CD14-positive monocyte (primary cell): ENCODE data around the gene RABL6. TPM values are rescaled to one million over a fixed set of nuclear protein-coding genes. Genes with fewer than 3 reads are reported as not detected.
A peak's percentile ranks its signal among the peaks of the same experiment; 100 is the strongest.

Source experiments
- DNase-seq, 3 donors: peaks; one replicate each; pipeline ENCODE4 v3.0.0-alpha.2; 2011 to 2022
- H2AFZ ChIP-seq: 2 replicates; pipeline ENCODE4 v1.6.0; 2012; ENCODE audit warnings: mild to moderate bottlenecking, low read depth, low read length, inconsistent platforms; ENCODE audit not compliant: insufficient read depth, poor library complexity, severe bottlenecking
- H3K27ac ChIP-seq, 2 donors: 1 replicate in 1 of 2; 2 replicates in 1 of 2; pipeline ENCODE4 v1.5.1; 2012 to 2013; ENCODE audit warnings: low read length in 2 of 2, control low read depth in 1 of 2, inconsistent platforms in 1 of 2, low read depth in 1 of 2, mild to moderate bottlenecking in 1 of 2
- H3K27me3 ChIP-seq, 2 donors: one replicate each; pipeline versions ENCODE4 v1.6.0 to v1.6.1; 2011 to 2013; ENCODE audit warnings: low read length in 2 of 2; ENCODE audit not compliant: control insufficient read depth in 2 of 2, insufficient read depth in 2 of 2
- H3K36me3 ChIP-seq, 2 donors: replicated peaks in 1 of 2; 1 replicate in 1 of 2; 2 replicates in 1 of 2; pipeline versions ENCODE4 v1.5.1 to v1.6.1; 2012 to 2013; ENCODE audit warnings: low read length in 2 of 2, control low read depth in 1 of 2, inconsistent platforms in 1 of 2, mild to moderate bottlenecking in 1 of 2; ENCODE audit not compliant: insufficient read depth in 2 of 2, control insufficient read depth in 1 of 2
- H3K4me1 ChIP-seq, 2 donors: 1 replicate in 1 of 2; 2 replicates in 1 of 2; pipeline versions ENCODE4 v1.5.1 to v1.6.1; 2012 to 2013; ENCODE audit warnings: low read length in 2 of 2, control low read depth in 1 of 2, inconsistent platforms in 1 of 2, mild to moderate bottlenecking in 1 of 2, moderate library complexity in 1 of 2; ENCODE audit not compliant: insufficient read depth in 2 of 2, control insufficient read depth in 1 of 2
- H3K4me2 ChIP-seq: replicated peaks from 2 replicates; pipeline ENCODE3; 2012; ENCODE audit warnings: low read length, moderate library complexity, mild to moderate bottlenecking; ENCODE audit not compliant: poor library complexity, severe bottlenecking; ENCODE audit errors: extremely low read depth
- H3K4me3 ChIP-seq, 3 experiments: fragments of 200-600 bp in 1 of 3; sonication (generic) in 1 of 3; replicated peaks in 1 of 3; 1 replicate in 2 of 3; 2 replicates in 1 of 3; pipeline ENCODE4 v1.5.1; 2011 to 2013; ENCODE audit warnings: low read length in 3 of 3, mild to moderate bottlenecking in 3 of 3, control low read depth in 2 of 3, low read depth in 2 of 3, inconsistent platforms in 1 of 3, moderate library complexity in 1 of 3
- H3K79me2 ChIP-seq: 2 replicates; pipeline ENCODE4 v1.6.0; 2012; ENCODE audit warnings: mild to moderate bottlenecking, control low read depth, inconsistent platforms, low read length, moderate library complexity; ENCODE audit not compliant: insufficient read depth
- H3K9ac ChIP-seq: 2 replicates; pipeline ENCODE4 v1.6.0; 2017; ENCODE audit warnings: low read length, mild to moderate bottlenecking; ENCODE audit not compliant: insufficient read depth, poor library complexity, severe bottlenecking
- H3K9me3 ChIP-seq, 2 donors: replicated peaks in 1 of 2; 1 replicate in 1 of 2; 2 replicates in 1 of 2; pipeline versions ENCODE4 v1.5.1 to v1.6.1; 2012 to 2013; ENCODE audit warnings: low read length in 2 of 2, control low read depth in 1 of 2; ENCODE audit not compliant: control insufficient read depth in 1 of 2, insufficient read depth in 1 of 2
- H4K20me1 ChIP-seq: 2 replicates; pipeline ENCODE4 v1.6.0; 2012; ENCODE audit warnings: mild to moderate bottlenecking, low read length, control low read depth, moderate library complexity; ENCODE audit not compliant: insufficient read depth
- H3K27ac Mint-ChIP-seq, 7 donors: one replicate each; pipeline ENCODE4 v1.8.0; 2020; ENCODE audit warnings: mild to moderate bottlenecking in 7 of 7, mixed read lengths in 7 of 7, moderate library complexity in 6 of 7, inconsistent platforms in 2 of 7
- H3K27me3 Mint-ChIP-seq, 3 donors: one replicate each; pipeline ENCODE4 v1.8.0; 2021 to 2022; ENCODE audit warnings: low read depth in 3 of 3, mild to moderate bottlenecking in 3 of 3, mixed read lengths in 3 of 3, moderate library complexity in 3 of 3, inconsistent platforms in 1 of 3
- H3K36me3 Mint-ChIP-seq, 2 donors: one replicate each; pipeline ENCODE4 v1.8.0; 2020; ENCODE audit warnings: mixed read lengths in 2 of 2, inconsistent platforms in 1 of 2, mild to moderate bottlenecking in 1 of 2
- H3K4me1 Mint-ChIP-seq: one replicate; pipeline ENCODE4 v1.8.0; 2020; ENCODE audit warnings: mild to moderate bottlenecking, mixed read lengths
- H3K4me3 Mint-ChIP-seq, 2 donors: one replicate each; pipeline ENCODE4 v1.8.0; 2020; ENCODE audit warnings: mild to moderate bottlenecking in 2 of 2, mixed read lengths in 2 of 2, moderate library complexity in 1 of 2
- H3K9me3 Mint-ChIP-seq, 7 donors: one replicate each; pipeline ENCODE4 v1.8.0; 2020 to 2022; ENCODE audit warnings: mixed read lengths in 7 of 7, mild to moderate bottlenecking in 6 of 7, moderate library complexity in 6 of 7, inconsistent platforms in 2 of 7
- WGBS: methylation state at CpG from one replicate; pipeline ENCODE4 v1.1.5; 2013; ENCODE audit warnings: missing lambda C conversion rate; ENCODE audit not compliant: insufficient coverage; 5-methylcytosine and 5-hydroxymethylcytosine counted together
- intact Hi-C, 2 donors: fragments of 100-400 bp; cut with micrococcal nuclease; formaldehyde crosslinking; loops; one replicate each; pipeline versions ENCODE4 v1.15.0 to v1.15.1; 2023
- polyA plus RNA-seq, 3 donors: library from polyadenylated mRNA; depleted of rRNA in 1 of 3; unstranded in 2 of 3; stranded (reverse) in 1 of 3; fragments of 300-500 nt in 2 of 3; fragments of >200 nt in 1 of 3; fragmentation: Illumina TruSeq in 2 of 3; gene quantifications; 1 replicate in 2 of 3; 2 replicates in 1 of 3; pipeline ENCODE4 v1.2.3, GENCODE V29; 2012 to 2021
- TF ChIP-seq, protein P1 (sequence below): fragments of 200-600 bp; IDR thresholded peaks from one replicate; pipeline ENCODE4 v1.8.0; 2022; ENCODE audit warnings: antibody characterized with exemption, mild to moderate bottlenecking

Gene RABL6
- polyA plus RNA-seq, 3 donors: 6.7 to 30.9 (median 8.1) TPM

DNA sequence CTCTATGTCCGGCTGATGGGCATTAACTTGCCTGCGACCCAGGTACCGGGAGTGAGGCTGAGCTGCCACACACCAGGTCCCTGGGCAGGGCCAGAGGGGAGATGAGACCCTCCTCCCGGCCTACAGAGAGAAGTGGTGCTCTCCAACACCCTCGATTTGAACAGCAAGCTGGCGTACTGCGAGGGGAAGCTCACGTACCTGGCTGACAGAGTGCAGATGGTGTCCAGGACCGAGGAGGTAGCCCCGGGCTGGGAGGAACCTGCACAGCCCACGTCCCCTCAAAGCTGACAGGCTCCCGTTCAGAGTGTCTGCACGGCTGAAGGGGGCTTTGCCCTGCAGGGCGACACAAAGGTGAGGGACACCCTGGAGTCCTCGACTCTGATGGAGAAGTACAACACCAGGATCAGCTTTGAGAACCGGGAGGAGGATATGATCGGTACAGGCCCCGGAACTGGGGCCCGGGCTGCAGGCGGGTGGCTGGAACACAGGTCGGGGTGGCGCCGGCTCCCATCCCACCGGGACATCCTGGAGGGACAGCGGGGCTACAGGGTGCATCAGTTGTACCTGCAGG lies 1.0 kb upstream of the RABL6 start:
- Mint-ChIP-seq H3K9me3 (peaks cover 0 to 3% (median 1%) of the 10 kb centered on the region in 7 donors), H3K36me3 (peaks cover 21 to 36% of the 10 kb centered on the region in 2 donors), H3K27ac (peak overlapping the region in 4 of 7 donors; percentile 30 to 80 (median 68)), H3K27me3 (peaks cover 9 to 16% (median 11%) of the 10 kb centered on the region in 3 donors), H3K4me3 (peak overlapping the region; percentile 86 to 89), H3K4me1 (peaks cover 28% of the 10 kb centered on the region)
- no peak for DNase-seq
- peak overlapping the region; percentile 72 to 84 for H3K27ac ChIP-seq
- peak overlapping the region in 2 of 3 experiments; percentile 74 to 92 for H3K4me3 ChIP-seq
- no peaks in the 10 kb centered on the region for H3K9me3 ChIP-seq
- peak overlapping the region; percentile 81 for H3K9ac ChIP-seq
- peak overlapping the region; percentile 97 for H3K4me2 ChIP-seq
- intact Hi-C loops: loop anchor here (2.0 to 10.0 kb wide), 3 partner anchors 16 to 138 kb away; partner anchors contain the start of genes AJM1 (in 1 of the 2), C8G (in 1 of the 2), FBXW5 (in 1 of the 2) and TMEM141 (in 1 of the 2)
- peaks cover 24% of the 10 kb centered on the region for H4K20me1 ChIP-seq
- WGBS: 90% methylated on average over 24 of the region's 25 CpGs
- H3K4me1 ChIP-seq: peaks cover 21 to 35% of the 10 kb centered on the region in 2 donors
- H3K27me3 ChIP-seq: peaks cover 6 to 10% of the 10 kb centered on the region in 2 donors
- peaks cover 38% of the 10 kb centered on the region for H3K79me2 ChIP-seq
- H3K36me3 ChIP-seq: peaks cover 5% of the 10 kb centered on the region in 2 donors
- peak overlapping the region; percentile 96 for H2AFZ ChIP-seq
- TF ChIP-seq, protein P1, sequence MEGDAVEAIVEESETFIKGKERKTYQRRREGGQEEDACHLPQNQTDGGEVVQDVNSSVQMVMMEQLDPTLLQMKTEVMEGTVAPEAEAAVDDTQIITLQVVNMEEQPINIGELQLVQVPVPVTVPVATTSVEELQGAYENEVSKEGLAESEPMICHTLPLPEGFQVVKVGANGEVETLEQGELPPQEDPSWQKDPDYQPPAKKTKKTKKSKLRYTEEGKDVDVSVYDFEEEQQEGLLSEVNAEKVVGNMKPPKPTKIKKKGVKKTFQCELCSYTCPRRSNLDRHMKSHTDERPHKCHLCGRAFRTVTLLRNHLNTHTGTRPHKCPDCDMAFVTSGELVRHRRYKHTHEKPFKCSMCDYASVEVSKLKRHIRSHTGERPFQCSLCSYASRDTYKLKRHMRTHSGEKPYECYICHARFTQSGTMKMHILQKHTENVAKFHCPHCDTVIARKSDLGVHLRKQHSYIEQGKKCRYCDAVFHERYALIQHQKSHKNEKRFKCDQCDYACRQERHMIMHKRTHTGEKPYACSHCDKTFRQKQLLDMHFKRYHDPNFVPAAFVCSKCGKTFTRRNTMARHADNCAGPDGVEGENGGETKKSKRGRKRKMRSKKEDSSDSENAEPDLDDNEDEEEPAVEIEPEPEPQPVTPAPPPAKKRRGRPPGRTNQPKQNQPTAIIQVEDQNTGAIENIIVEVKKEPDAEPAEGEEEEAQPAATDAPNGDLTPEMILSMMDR: no peak

DNA sequence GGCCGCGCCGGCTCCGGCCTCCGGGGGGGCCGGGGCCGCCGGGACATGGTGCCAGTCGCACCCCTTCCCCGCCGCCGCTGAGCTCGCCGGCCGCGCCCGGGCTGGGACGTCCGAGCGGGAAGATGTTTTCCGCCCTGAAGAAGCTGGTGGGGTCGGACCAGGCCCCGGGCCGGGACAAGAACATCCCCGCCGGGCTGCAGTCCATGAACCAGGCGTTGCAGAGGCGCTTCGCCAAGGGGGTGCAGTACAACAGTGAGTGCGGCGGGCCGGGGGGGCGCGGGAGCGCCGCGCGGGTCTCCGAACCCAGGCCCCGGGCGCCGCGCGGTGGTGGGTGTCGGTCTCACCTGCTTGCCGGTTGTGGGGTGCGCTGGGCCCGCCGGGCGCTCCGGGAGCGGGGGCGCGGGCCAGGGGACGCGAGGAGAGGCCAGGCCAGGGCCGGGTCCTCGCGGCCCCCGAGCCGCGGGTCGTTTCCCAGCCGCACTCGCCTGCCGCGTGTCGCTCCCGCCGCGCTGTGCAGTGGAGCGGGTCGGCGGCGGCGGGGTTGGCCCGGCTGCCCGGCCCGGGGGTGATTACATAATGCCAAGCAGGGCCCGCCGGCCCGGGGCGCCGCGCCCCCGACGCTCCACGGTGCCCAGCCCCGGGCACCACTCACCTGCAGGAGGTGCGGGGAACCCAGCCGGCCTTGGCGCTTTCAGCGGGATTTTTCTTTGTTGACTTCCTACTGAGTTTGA lies 492 bp downstream of the RABL6 start:
- under 1% methylated on average over 93 of the region's 93 CpGs for WGBS
- Histone ChIP-seq H3K9ac (peak overlapping the region; percentile 81), H3K4me1 (peaks cover 21 to 35% of the 10 kb centered on the region in 2 donors), H3K9me3 (no peaks in the 10 kb centered on the region), H3K4me2 (peak overlapping the region; percentile 97), H3K27me3 (no peaks in the 10 kb centered on the region), H3K36me3 (peaks cover 5 to 14% of the 10 kb centered on the region in 2 donors), H3K27ac (peak overlapping the region in 1 of 2 donors; percentile 70), H3K79me2 (peaks cover 50% of the 10 kb centered on the region), H4K20me1 (peaks cover 37% of the 10 kb centered on the region), H3K4me3 (peak overlapping the region; percentile 65 to 92 (median 87)), H2AFZ (peak overlapping the region; percentile 90)
- Mint-ChIP-seq H3K4me1 (peaks cover 30% of the 10 kb centered on the region), H3K36me3 (peaks cover 27 to 48% of the 10 kb centered on the region in 2 donors), H3K4me3 (peak overlapping the region; percentile 83 to 88), H3K9me3 (peaks cover 0 to 3% (median 0%) of the 10 kb centered on the region in 7 donors), H3K27me3 (peaks cover 0 to 7% (median 1%) of the 10 kb centered on the region in 3 donors), H3K27ac (peak overlapping the region in 4 of 7 donors; percentile 35 to 81 (median 74))
- intact Hi-C loops: loop anchor here (5.0 to 10.0 kb wide), 2 partner anchors 34 to 137 kb away; partner anchors contain the start of genes AJM1 (in 1 of the 2), C8G (in 1 of the 2) and FBXW5 (in 1 of the 2)
- DNase-seq: peak in 1 of 3 donors; percentile 6
- TF ChIP-seq, protein P1: no peak
